K562 (cell line): ENCODE measurements around the gene ATRX. TPM values are rescaled to one million over a fixed set of nuclear protein-coding genes. Genes with fewer than 3 reads are reported as not detected.

Source experiments
- AFF1 ChIP-seq, 2 experiments: fragments of 450-650 bp; IDR thresholded peaks; 2 replicates each; pipeline ENCODE4 v1.6.1; 2018; ENCODE audit warnings: mild to moderate bottlenecking in 2 of 2, low read depth in 1 of 2; ENCODE audit not compliant: partially characterized antibody in 2 of 2
- E2F6 ChIP-seq, 2 experiments: IDR thresholded peaks; 2 replicates each; pipeline ENCODE4 v1.6.1; 2011; ENCODE audit warnings: borderline replicate concordance in 1 of 2, control low read depth in 1 of 2, low read depth in 1 of 2, low read length in 1 of 2, mild to moderate bottlenecking in 1 of 2, mixed read lengths in 1 of 2, moderate library complexity in 1 of 2; ENCODE audit not compliant: insufficient read depth in 1 of 2, insufficient read length in 1 of 2, poor library complexity in 1 of 2, severe bottlenecking in 1 of 2; ENCODE audit errors: extremely low read depth in 1 of 2
- E4F1 ChIP-seq: fragments of 250-450 bp; sonication (Bioruptor Pico); IDR thresholded peaks from 2 replicates; pipeline ENCODE4 v1.5.0; 2021; ENCODE audit warnings: mild to moderate bottlenecking, borderline replicate concordance
- HMBOX1 ChIP-seq: sonication (generic); IDR thresholded peaks from 2 replicates; pipeline ENCODE4 v1.6.1; 2016
- KDM5B ChIP-seq: fragments of 200-600 bp; sonication (generic); IDR thresholded peaks from 2 replicates; pipeline ENCODE4 v1.6.1; 2012; ENCODE audit warnings: low read depth, mild to moderate bottlenecking, moderate library complexity, low read length, control low read depth, inconsistent platforms; ENCODE audit not compliant: insufficient replicate concordance
- L3MBTL2 ChIP-seq: fragments of 450-650 bp; IDR thresholded peaks from 2 replicates; pipeline ENCODE4 v1.6.1; 2016; ENCODE audit warnings: mild to moderate bottlenecking, moderate library complexity
- RERE ChIP-seq: sonication (generic); formaldehyde crosslinking; IDR thresholded peaks from 2 replicates; pipeline ENCODE4 v1.8.0; 2023; ENCODE audit warnings: missing genetic modification reagents, mild to moderate bottlenecking, borderline replicate concordance
- SUPT5H ChIP-seq: fragments of 450-650 bp; IDR thresholded peaks from 2 replicates; pipeline ENCODE4 v1.6.1; 2016
- TAF1 ChIP-seq: IDR thresholded peaks from 2 replicates; pipeline ENCODE4 v1.6.1; 2011; ENCODE audit warnings: mild to moderate bottlenecking, low read length, moderate library complexity; ENCODE audit not compliant: insufficient read depth, control insufficient read depth, severe bottlenecking; ENCODE audit errors: extremely low read depth
- TCF3 ChIP-seq: sonication (generic); formaldehyde crosslinking; IDR thresholded peaks from 2 replicates; pipeline ENCODE4 v1.4.0; 2020; ENCODE audit warnings: mild to moderate bottlenecking, missing genetic modification reagents
- polyA plus RNA-seq, 8 experiments: library from polyadenylated mRNA; depleted of rRNA in 4 of 8; stranded (reverse) in 5 of 8; unstranded in 3 of 8; fragments of >200 nt; fragmentation: Nextera tagmentation in 2 of 8; fragmentation: Illumina TruSeq in 1 of 8; extraction: Ambion mirVana in 2 of 8; extraction: Trizol in 1 of 8; gene quantifications; 2 replicates each; pipeline versions ENCODE4 v1.2.1 to v1.2.3, GENCODE V29; 2011 to 2014; ENCODE audit warnings: inconsistent platforms in 1 of 8, missing spikeins in 1 of 8
- total RNA-seq, 7 experiments: library from RNA; depleted of rRNA in 6 of 7; stranded (reverse); fragments of >200 nt in 6 of 7; fragmentation: Illumina TruSeq in 2 of 7; extraction: Trizol in 2 of 7; gene quantifications; 2 replicates each; pipeline versions ENCODE4 v1.2.1 to v1.2.3, GENCODE V29; 2011 to 2021; ENCODE audit warnings: low replicate concordance in 1 of 7

ATRX gene
- total and polyA plus RNA-seq, 9 of the 15 experiments (the other 6 are each of a cell fraction or from before 2014, with no cell fraction given), result 7.7 to 23.1 (median 20.2) TPM

GRCh38 chrX:77785486-77786364, at the start of gene ATRX (continued):
- no peak for TF ChIP-seq HMBOX1
- TF ChIP-seq E4F1 (CRISPR knock-in tag), result no peak
- TF ChIP-seq AFF1 (IDR thresholded peaks at IDR 0.05; ENCODE audit: low read depth in 1 of 2, partially characterized antibody in 2 of 2), result peak in 1 of 2 experiments; percentile 28
- peak; percentile 59 for TF ChIP-seq L3MBTL2
- TF ChIP-seq SUPT5H, result peak; percentile 83
- peak in 1 of 2 experiments; percentile 39 for TF ChIP-seq E2F6 (IDR thresholded peaks at IDR 0.05; ENCODE audit: borderline replicate concordance in 1 of 2, extremely low read depth in 1 of 2, insufficient read depth in 1 of 2, insufficient read length in 1 of 2, low read depth in 1 of 2, low read length in 1 of 2, poor library complexity in 1 of 2, severe bottlenecking in 1 of 2)
- TF ChIP-seq TAF1, result peak; percentile 78
- no peak for TF ChIP-seq RERE (CRISPR knock-in tag)
- TF ChIP-seq KDM5B, result peak; percentile 78
- no peak for TF ChIP-seq TCF3 (CRISPR knock-in tag)
